ENCODE measurements around the gene PLAC8.
"Not testable (repeated sequence)": the region's sequence is repeated elsewhere in the genome, so short reads cannot be mapped to it uniquely, and the experiment has no call there.

Gene PLAC8, protein sequence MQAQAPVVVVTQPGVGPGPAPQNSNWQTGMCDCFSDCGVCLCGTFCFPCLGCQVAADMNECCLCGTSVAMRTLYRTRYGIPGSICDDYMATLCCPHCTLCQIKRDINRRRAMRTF

DNA sequence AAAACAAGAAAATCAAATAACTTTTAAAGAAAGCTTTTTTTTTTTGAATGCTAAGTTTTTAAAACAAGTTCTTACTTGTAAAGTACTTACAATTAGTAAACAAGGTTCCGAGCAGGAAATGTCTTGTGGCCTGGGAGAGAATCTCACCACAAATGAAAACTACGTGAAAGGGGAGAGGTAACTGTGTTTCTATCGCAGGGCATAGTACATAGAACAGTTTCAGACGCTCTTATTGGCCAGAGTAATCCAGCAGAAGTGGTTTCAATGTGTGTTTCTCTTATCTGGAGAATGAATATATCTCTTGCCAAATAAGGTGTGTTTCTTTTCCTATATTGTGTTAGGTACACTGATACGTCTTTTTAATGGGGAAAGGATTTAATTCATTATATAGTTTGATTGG, at the start of gene PLAC8:
TSS of gene PLAC8 (minus strand) at position 154 of the 400 bp plus-strand sequence. CDS start 6,808 bp downstream, outside the sequence.
- no peak for DNase-seq

DNA sequence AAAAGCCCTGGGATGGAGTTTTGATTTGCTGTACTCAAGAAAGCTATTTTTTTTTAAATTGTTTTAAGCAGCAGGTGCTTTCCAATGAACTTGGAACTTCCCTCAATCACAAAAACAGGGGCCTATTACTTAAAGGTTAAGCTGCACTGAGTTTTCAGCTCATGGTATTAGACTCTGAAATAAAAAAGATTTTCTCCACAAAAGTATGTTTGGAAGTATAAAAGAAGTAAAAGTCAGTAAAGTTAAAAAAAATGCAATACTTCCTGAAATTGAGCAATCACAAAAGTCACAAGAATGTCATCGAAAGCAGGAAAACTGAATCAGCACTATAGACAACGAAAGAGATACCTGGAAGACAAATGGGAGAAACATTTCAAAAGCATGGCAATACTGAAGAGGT, 38.9 kb upstream of the PLAC8 start:
- no peak for DNase-seq

DNA sequence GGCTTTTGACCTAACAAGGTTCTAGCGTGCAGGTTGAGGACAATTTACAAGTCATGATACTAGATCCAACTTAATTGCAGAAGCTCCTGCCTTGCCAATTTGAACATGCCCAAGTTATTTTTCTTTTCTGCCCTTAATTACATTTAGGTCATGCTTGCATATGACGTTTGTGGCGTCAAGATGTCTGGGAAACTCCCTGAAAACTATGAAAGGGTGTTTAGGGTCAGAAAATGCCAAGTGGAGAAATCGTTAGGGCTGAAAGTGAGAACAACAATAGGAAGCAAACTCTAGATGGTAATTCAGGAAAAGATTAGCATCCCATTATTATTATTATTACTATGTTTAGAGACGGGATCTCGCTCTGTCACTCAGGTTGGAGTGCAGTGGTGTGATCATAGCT, 38.2 kb upstream of the PLAC8 start:
- no peak for DNase-seq

DNA sequence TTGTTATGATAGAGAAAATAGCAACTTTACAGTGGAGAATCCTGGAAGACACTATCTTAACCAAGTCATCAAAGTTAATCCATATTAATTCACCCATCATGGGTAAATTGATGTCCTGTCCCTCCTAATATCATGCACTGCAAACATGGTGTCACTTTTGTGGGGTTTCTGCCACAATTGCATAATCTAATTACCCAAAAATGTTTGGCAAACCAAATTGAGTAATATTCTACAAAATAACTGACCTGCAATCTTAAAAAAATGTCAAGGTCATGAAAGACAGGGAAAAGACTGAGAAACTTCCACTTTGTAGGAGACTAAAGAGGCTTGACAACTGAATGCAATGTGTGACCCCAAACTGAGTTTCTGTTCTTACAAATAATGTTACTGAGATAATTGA, 37.1 kb upstream of the PLAC8 start:
- no peak for DNase-seq

DNA sequence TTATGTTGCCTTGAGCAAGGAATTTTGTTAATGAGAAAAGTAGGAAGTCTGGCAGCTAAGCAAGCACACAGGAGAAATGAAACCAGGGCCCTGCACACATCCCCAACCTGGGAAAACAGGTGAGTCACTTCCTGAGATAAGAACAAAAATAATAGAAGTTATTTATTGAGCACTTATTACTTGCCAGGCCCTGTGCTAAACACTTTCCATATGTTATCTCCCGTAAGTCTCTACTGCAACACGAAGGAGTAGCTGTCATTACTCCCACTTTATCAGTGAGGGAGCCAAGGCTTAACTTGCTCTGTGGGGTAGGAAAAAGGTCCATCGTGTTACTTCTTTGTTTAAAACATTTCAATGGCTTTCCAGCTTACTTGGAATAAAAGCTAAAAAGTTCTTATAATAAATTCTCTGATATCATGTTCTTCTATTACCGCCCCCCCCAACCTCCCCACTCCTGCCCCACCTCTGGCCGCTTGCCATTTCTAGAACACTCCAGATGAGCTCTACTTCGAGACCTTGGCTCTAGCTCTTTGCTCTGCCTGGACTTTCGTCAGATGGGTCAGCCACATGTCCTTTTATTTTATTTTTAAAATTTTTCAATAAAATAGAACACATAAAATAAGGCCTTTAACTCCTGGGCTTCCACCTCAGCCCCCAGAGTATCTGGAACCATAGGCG, 36.3 kb upstream of the PLAC8 start:
- no peak for DNase-seq

DNA sequence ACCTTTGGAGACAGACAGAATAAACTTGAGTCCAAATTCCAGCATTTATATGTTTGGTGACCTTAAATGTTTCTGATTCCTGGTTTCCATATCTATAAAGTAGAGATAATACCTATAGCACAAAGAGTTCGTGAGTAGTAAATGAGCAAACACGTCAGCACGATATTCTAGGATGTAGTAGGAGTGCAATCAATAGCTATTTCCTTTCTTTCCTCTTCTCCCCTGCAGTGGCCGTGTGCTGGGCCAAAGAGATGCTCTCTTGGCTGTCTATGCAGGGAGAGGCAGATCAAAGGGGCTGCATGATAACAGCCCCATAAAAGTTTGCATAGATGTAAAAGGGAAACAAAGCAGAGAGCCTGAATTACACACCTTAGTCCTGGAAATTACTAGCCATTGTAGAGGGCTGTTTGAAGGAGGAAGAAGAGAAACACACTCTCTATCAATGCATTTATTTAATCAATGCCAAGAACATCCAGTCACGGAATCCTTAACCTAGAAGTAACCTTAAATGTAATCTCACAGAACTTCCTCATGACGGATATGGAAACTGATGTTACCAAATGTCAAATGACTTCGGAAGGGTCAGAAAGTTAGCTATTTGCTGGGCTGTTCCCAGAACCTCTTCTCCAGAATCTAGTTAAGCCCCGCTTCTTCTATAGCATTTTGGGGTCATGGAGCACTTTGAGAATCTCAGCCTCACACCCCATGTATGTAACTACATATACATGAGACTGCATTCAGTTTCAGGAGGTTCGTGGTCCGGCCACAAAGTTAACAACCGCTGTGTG, 35.5 kb upstream of the PLAC8 start:
- DNase-seq = no peak

DNA sequence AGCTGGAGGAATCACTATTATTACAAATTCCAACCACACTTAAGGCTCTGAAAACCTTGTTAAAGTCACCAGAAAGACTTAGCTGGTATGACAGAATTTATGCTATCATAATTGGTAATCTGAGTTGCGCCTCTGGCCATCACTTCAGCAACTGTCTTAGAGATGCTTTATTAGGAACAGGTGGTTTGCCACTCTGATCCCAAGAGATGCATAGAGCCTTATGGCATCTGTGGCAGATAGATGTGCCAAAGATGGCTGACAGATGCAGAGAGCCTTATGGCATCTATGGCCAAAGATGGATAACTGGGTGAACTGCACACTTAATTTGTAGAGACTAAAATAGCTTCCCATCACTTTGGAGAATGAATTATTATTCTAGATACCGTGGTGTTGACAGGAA, 32.3 kb upstream of the PLAC8 start:
- DNase-seq = no peak

DNA sequence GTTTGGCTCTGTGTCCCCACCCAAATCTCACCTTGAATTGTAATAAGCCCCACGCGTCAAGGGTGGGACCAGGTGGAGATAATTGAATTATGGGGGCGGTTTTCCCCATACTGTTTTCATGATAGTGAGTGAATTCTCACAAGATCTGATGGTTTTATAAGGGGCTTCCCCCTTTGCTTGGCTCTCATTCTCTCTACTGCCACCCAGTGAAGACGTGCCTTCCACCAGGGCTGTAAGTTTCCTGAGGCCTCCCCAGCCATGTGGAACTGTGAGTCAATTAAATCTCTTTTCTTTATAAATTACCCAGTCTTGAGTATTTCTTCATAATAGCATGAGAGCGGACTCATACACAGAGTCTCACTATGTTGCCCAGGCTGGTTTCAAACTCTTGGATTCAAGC, 31.2 kb upstream of the PLAC8 start:
- DNase-seq = not testable (repeated sequence)

DNA sequence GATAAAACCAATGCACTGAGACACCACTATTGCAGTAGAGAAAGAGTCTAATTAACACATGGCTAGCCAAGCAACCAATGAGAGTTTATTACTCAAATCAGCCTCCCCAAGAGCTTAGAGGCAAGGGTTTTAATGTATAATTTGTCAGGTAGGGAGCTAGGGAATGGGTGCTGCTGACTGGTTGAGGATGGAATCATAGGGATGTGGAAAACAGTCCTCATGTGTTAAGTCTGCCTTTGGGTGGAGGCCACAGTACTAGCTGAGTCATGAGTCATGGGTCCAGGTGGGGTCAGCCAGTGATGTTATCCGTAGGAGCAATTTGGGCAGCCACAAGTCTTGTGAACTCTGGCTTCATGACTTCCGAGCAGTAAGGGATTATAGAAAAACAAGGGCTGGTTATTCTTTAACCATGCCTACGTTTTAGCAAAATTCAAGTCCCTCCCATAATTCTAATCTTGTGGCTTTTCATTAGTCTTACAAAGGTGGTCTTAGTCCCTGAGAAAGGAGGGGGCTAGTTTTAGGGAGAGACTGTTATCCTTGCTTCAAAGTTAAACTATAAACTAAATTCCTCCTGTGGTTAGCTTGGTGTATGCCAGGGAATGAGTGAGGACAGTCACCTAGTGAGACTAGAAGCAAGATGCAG, 25.1 kb upstream of the PLAC8 start:
- DNase-seq = no peak

DNA sequence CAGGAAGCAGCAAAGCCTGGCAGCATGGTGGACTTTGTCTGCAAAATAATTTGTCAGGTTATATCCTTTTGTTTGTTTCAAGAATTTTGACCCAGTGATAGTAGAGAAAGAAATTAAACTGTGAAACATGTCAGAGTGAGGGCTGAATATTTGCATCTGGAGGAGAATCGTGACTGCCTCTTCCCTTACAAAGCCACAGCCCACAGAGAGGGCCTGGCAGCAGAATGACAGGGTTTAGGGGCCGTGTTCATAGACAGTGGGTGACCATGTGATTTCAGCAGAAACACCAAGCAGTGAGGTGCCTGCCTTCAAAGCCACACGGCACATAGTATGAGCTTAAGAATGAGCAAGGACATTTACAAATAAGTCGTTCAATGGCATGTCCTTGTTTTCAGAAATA, 24.4 kb upstream of the PLAC8 start:
- DNase-seq = no peak

DNA sequence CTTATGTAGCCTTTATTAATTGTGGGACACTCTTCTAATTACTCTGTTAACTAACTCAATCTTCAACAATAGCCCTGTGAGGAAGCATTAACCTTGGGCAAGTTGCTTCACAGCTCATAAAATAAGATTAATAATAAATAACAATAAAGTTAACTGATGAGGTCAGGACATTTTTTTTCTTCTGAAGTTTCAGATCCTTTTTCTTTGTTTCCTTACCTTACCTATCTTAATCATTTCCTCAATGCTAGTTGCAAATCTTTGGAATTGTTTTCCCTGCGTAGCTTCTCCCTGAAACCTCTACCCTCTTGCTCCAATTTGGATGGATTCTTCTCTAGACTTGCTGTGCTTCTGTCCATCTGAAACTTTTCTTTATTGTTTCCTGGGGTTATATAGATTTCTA, 17.5 kb upstream of the PLAC8 start:
- no peak for DNase-seq

DNA sequence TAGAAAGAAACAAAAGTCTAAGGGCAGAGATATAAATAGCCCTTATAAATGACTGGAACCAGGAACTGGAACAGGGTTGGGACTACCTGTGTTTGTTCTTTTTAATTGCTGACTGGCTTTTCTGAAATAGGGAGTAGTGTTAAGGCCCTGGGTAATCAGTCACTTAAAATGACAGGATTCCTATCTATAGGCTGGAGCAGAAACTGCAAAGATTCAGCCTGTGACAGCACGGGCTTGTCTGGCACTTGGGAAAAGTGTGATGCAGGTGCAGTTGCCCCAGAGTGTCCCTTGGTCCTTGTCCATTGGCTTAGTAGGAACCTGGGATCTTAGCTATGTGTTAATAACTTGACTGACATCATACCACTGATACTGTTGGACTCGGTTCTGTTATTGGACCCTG, 14.7 kb upstream of the PLAC8 start:
- no peak for DNase-seq

DNA sequence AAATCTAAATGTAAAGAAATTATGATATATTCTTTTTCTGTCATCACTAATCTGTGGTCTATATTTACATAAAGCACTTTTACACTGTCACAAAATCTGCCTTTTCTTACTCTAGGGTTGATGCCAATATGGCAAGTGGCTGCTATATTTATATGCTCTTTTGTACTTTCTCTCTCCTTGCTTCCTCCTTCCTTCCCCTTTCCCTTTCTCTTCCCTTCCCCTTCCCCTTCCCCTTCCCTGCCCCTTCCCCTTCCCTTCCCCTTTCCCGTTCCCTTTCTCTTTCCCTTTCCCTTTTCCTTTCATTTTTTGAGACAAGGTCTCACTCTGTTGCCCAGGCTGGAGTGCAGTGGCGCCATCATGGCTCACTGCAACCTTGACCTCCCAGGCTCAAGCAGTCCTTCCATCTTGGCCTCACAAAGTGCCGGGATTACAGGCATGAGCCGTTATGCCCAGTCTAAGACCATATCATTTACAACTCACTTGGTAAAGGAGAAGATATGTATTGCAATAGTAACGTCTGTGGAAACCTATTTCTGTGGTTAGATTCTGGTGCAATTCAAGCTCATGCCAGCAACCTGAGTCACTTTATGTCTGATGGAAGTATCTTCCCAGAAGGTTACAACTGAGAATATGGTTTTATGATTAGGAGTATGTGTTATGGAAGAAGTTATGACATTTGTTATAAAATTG, 13.9 kb upstream of the PLAC8 start:
- no peak for DNase-seq

DNA sequence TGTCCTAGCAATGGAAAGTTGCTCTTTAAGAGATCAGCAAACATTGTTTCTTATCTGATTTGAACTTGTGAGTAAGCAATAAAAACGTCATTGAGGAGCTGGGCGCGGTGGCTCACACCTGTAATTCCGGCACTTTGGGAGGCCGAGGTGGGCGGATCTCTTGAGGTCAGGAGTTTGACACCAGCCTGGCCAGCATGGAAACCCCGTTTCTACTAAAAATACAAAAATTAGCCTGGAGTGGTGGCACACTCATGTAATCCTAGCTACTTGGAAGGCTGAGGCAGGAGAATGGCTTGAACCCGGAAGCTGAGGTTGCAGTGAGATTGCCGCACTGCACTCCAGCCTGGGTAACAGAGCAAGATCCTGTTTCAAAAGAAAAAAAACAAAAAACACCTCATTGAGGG, 11.2 kb upstream of the PLAC8 start:
- DNase-seq = no peak

DNA sequence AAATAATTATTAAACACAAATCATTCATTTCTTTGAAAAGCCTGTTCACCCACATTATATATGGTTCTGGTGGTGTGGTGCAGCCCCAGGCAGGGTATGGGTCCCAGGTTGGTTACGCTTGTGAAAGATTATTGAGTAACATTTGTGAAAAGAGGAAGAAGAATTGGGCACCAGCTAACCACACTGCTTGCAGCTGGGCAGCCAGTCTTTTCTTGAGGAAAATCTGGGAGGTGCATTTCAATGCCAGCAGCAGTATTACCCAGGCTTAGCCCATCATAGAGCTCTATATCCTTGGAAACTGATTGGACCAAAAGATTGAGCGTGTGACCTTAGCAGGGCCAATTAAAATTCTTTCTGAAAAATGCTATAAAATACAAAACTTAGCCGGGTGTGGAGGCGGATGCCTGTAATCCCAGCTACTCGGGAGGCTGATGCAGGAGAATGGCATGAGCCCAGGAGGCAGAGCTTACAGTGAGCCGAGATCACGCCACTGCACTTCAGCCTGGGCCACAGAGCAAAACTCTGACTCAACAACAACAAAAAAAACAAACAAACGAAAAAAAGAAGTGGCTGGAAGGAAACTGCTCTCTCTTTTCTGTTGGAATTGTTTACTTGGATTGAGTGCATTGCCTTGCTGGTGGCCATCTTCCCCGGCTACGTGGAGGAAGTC, 9.7 kb upstream of the PLAC8 start:
- no peak for DNase-seq

DNA sequence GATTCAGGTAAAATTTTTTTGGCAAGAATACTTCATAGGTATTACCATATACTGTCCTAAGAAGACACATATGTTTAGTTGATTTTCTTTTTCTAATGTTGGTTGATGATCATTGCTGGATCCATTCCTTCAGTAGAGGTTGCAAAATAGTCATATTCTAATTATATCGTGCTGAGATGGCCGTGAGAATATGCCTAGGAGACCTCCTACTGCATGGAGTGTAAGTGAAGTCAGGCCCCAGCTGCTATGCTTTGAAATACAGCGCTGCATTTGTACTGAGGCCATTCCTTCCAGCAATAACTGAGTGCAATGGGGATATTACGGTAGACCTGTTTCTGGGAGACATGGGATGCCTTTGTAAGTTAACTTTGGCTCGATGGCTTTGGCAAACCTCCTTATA, 6.7 kb upstream of the PLAC8 start:
- no peak for DNase-seq

DNA sequence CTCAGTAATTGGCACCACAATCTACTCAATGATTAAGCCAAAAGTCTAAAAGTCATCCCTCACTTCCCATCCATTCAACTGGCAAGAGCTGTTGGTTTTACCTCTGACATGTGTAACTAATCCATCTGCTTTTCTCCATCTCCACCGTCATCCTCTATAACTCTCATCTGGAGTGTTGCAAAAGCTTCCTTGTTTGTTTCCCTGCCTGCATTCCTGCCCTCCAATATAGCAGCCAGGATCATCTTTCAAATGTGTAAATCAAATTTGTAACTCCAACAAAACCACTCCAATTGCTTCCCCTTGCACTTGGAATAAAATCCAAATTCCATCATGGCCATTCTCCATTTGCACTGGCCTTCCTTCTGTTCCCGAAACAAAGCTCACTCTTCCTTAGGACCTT, 4.3 kb upstream of the PLAC8 start:
- DNase-seq = no peak

DNA sequence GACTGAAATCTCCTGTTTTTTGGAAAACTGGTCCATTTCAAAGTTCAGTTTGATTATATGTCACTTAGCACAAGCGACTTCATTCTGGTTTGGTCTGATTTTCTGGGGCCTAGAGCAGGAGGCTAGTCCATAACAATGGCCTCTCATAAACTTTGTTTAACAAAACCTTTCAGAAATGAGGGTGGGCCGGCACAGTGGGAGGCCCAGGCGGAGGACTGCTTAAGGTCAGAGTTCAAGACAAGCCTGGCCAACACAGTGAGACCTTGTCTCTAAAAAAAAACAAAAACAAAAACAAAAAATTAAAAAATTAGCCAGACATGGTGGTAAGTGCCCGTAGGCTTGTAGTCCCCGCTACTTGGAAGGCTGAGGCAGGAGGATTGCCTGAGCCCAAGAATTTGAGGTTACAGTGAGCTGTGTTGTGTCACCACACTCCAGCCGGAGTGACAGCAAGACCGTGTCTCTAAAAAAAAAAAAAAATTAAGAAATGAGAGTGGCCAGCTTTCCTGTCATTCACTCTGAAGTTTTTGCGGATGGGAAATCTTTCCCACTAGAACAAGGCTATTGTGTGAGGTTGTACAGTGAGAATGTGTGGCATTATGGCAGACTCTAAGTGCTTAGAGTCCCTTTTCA, 1.2 kb upstream of the PLAC8 start:
- no peak for DNase-seq

DNA sequence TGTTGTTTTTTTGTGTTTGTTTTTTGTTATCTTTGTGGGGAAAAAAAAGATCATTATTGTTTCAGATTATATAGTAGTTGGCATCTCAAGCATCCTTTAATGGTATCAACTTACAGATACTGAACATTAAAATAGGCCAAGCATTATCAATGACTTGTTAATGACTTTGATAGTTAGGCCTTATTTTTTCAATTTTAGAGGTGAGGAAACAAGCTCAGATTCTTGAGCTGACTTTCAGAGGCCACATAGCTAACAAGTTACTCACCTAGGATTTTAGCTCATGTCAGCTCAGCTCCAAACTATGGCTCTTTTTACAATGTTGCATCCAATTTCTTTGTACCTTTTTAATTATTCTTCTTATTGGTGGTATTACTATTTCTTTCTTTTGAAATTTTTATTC, 471 bp upstream of the PLAC8 start:
- no peak for DNase-seq

DNA sequence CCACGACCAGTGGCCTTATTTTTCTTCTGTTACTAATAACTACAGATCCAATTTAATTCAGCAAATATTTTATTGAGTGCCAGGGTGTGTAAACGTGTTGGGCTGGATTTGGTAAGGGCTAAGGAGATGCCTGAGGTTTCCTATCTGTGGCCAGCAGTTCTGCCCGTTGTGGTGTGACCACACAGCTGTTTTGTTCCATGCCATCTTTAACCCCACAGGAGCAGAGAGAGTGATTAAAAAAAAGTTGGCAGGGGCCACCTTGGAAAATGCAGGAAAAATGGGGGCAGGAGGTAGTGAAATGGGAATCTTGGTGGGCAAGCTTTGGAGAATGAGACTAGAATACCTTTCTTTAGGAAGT, 1.1 kb downstream of the PLAC8 start:
- DNase-seq = no peak

DNA sequence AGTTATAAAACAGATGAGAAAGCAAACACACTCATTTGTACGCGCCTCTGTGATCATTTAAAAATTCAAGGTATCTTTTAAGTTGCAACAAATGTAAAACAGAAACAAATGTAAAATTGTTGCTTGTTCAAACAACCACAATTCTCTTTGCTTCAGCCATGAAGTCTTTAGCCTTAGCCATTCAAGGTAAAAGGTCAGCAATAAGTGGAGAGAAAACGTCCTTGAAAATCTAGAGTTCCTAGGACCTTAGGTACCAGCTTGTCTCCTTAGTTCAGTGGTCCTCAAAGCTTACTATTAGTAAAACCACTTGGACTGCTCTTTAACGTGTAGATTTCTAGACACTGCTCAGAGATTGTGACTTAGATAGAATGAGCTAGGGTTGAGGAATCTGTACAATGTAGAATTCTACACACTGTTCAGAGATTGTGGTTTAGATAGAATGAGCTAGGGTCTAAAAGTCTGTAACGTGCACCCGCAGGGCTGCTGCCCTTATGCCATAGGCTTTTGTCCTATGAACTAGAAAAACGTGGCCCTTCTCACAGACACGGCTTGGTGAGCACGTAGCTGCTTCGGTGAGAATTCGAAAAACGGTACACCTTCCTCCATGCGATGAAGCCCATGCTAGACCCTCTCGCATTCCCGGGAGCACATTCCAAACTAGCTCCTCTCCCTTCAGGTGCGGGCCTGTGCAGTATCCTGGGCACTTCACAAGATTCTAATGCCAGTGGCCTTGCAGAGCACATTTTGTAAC, 1.7 kb downstream of the PLAC8 start:
- peak; percentile 77 for DNase-seq

DNA sequence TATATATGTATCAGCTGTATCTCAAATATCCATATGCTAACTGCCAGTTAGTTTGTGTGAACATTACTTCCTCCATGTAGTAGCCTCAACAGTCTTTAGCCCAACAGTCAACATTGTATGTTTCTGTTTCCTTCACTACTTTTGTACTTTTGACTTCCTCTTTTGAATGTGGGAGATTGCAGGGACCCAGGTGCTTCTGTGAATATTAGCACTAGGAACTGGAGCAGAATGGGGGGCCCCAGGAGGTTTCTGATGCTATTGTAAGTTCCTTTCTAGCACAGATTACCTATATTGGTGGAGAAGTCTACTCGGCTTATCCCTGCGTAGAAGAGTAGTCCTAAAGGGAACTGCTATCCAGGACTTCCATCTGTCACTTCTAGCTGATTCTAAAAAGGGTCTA, 2.3 kb downstream of the PLAC8 start:
- peak; percentile 66 for DNase-seq

All from activated CD8-positive, alpha-beta memory T cell treated with anti-CD3 and anti-CD28 coated beads for 24 hours (primary cell).